GM23338 (cell line): ENCODE measurements around the gene KAZN. TPM values are rescaled to one million over a fixed set of nuclear protein-coding genes. Genes with fewer than 3 reads are reported as not detected.

Source experiments
- ATAC-seq: fragments of 200-7000 bp; cut with Tn5 transposase; 3 replicates; pipeline ENCODE4 v1.9.1; 2020
- DNase-seq: peaks from one replicate; pipeline ENCODE4 v3.0.0-alpha.2; 2015; ENCODE audit warnings: low spot score
- H2AFZ ChIP-seq: fragments of 200-600 bp; sonication (generic); 2 replicates; pipeline ENCODE4 v1.8.0; 2016; ENCODE audit warnings: antibody characterized with exemption, mild to moderate bottlenecking, moderate library complexity
- H3F3A ChIP-seq: fragments of 200-600 bp; sonication (generic); replicated peaks from 2 replicates; pipeline ENCODE4 v1.8.0; 2017; ENCODE audit warnings: antibody characterized with exemption, mixed run types, low read depth
- H3K27ac ChIP-seq: fragments of 200-600 bp; sonication (generic); 2 replicates; pipeline ENCODE4 v1.6.1; 2016; ENCODE audit warnings: low read depth
- H3K27me3 ChIP-seq: fragments of 200-600 bp; sonication (generic); 2 replicates; pipeline ENCODE4 v1.8.0; 2016; ENCODE audit warnings: mild to moderate bottlenecking, mixed run types, moderate library complexity; ENCODE audit not compliant: insufficient read depth
- H3K36me3 ChIP-seq: fragments of 200-600 bp; sonication (generic); 2 replicates; pipeline ENCODE4 v1.8.0; 2016; ENCODE audit warnings: mild to moderate bottlenecking; ENCODE audit not compliant: insufficient read depth
- H3K4me1 ChIP-seq: fragments of 200-600 bp; sonication (generic); 2 replicates; pipeline ENCODE4 v1.8.0; 2016; ENCODE audit warnings: mild to moderate bottlenecking, moderate library complexity; ENCODE audit not compliant: insufficient read depth
- H3K4me2 ChIP-seq: fragments of 200-600 bp; sonication (generic); 2 replicates; pipeline ENCODE4 v1.7.1; 2017; ENCODE audit warnings: mixed run types
- H3K4me3 ChIP-seq: fragments of 200-600 bp; sonication (generic); 2 replicates; pipeline ENCODE4 v1.6.1; 2016; ENCODE audit warnings: mixed run types
- H3K79me2 ChIP-seq: fragments of 200-600 bp; sonication (generic); replicated peaks from 2 replicates; pipeline ENCODE4 v1.8.0; 2017; ENCODE audit warnings: mild to moderate bottlenecking; ENCODE audit not compliant: insufficient read depth
- H3K9me2 ChIP-seq: fragments of 200-600 bp; sonication (generic); 2 replicates; pipeline ENCODE4 v1.8.0; 2017; ENCODE audit not compliant: insufficient read depth
- H4K20me1 ChIP-seq: fragments of 200-600 bp; sonication (generic); replicated peaks from 2 replicates; pipeline ENCODE4 v1.8.0; 2017; ENCODE audit warnings: mild to moderate bottlenecking; ENCODE audit not compliant: insufficient read depth
- H3K27ac Mint-ChIP-seq: 2 replicates; pipeline ENCODE4 v1.8.0; 2020; ENCODE audit warnings: inconsistent platforms, mild to moderate bottlenecking, moderate library complexity, mixed read lengths
- H3K27me3 Mint-ChIP-seq: 3 replicates; pipeline ENCODE4 v1.8.0; 2022; ENCODE audit warnings: low read depth, mild to moderate bottlenecking, moderate library complexity, mixed read lengths, inconsistent platforms; ENCODE audit not compliant: insufficient read depth, poor library complexity
- H3K36me3 Mint-ChIP-seq: 3 replicates; pipeline ENCODE4 v1.8.0; 2021; ENCODE audit warnings: low read depth, mild to moderate bottlenecking, inconsistent platforms, moderate library complexity, mixed read lengths
- H3K4me1 Mint-ChIP-seq: 3 replicates; pipeline ENCODE4 v1.8.0; 2020; ENCODE audit warnings: mild to moderate bottlenecking, inconsistent platforms, mixed read lengths
- H3K4me3 Mint-ChIP-seq: 3 replicates; pipeline ENCODE4 v1.8.0; 2021; ENCODE audit warnings: moderate library complexity, mild to moderate bottlenecking, inconsistent platforms, mixed read lengths
- H3K9me3 Mint-ChIP-seq: 3 replicates; pipeline ENCODE4 v1.8.0; 2020; ENCODE audit warnings: moderate library complexity, mild to moderate bottlenecking, inconsistent platforms, mixed read lengths
- CREB1 ChIP-seq: fragments of 250-450 bp; sonication (Bioruptor Pico); IDR thresholded peaks from 2 replicates; pipeline ENCODE4 v1.5.0; 2020; ENCODE audit warnings: low read depth, mild to moderate bottlenecking, moderate library complexity
- CTCF ChIP-seq, 2 experiments: fragments of 200-600 bp in 1 of 2; sonication (generic) in 1 of 2; conservative IDR thresholded peaks; 2 replicates each; pipeline versions ENCODE4 v1.5.1 to v1.6.1; 2016 to 2017; ENCODE audit warnings: antibody characterized with exemption in 2 of 2, low read depth in 2 of 2, mild to moderate bottlenecking in 2 of 2, moderate library complexity in 1 of 2
- ETS1 ChIP-seq: IDR thresholded peaks from 2 replicates; pipeline ENCODE4 v1.6.1; 2016; ENCODE audit warnings: antibody characterized with exemption
- EZH2 ChIP-seq: fragments of 200-600 bp; sonication (generic); IDR thresholded peaks from one replicate; pipeline ENCODE4 v1.8.0; 2017; ENCODE audit warnings: antibody characterized with exemption, mild to moderate bottlenecking, low read depth; ENCODE audit not compliant: unreplicated experiment
- EZH2phosphoT487 ChIP-seq: fragments of 200-600 bp; sonication (generic); IDR thresholded peaks from one replicate; pipeline ENCODE4 v1.8.1; 2018; ENCODE audit warnings: antibody characterized with exemption; ENCODE audit not compliant: unreplicated experiment
- NANOG ChIP-seq: IDR thresholded peaks from 2 replicates; pipeline ENCODE4 v1.6.1; 2016; ENCODE audit warnings: antibody characterized with exemption, borderline replicate concordance
- POLR2AphosphoS5 ChIP-seq: IDR thresholded peaks from 2 replicates; pipeline ENCODE4 v1.6.1; 2016; ENCODE audit warnings: antibody characterized with exemption, low read depth
- STAT1 ChIP-seq: IDR thresholded peaks from one replicate; pipeline ENCODE4 v1.6.1; 2016; ENCODE audit warnings: antibody characterized with exemption; ENCODE audit not compliant: unreplicated experiment
- ZNF114 ChIP-seq: fragments of 250-450 bp; sonication (Bioruptor Pico); IDR thresholded peaks from 2 replicates; pipeline ENCODE4 v1.5.0; 2020; ENCODE audit warnings: mild to moderate bottlenecking, moderate library complexity
- ZNF331 ChIP-seq: fragments of 250-450 bp; sonication (Bioruptor Pico); IDR thresholded peaks from 2 replicates; pipeline ENCODE4 v1.5.0; 2020; ENCODE audit warnings: low read depth, mild to moderate bottlenecking, moderate library complexity
- polyA plus RNA-seq: library from polyadenylated mRNA; unstranded; fragments of >200 nt; fragmentation: Nextera tagmentation; extraction: Ambion mirVana; gene quantifications from 2 replicates; pipeline ENCODE4 v1.2.1, GENCODE V29; 2016
- total RNA-seq: library from RNA; depleted of rRNA; stranded (reverse); fragments of >200 nt; shearing (Covaris generic); gene quantifications from 2 replicates; pipeline ENCODE4 v1.2.3, GENCODE V29; 2014
- TF ChIP-seq, protein P1 (sequence below): fragments of 250-450 bp; sonication (Bioruptor Pico); IDR thresholded peaks from 2 replicates; pipeline ENCODE4 v1.5.0; 2020; ENCODE audit warnings: mild to moderate bottlenecking, moderate library complexity

Gene KAZN
- total and polyA plus RNA-seq, 2 experiments from 2014 or later, result 9.9 to 15.0 TPM

GRCh38 chr1:15064217-15064929 is 465.9 kb downstream of the KAZN start:
- TF ChIP-seq CTCF (conservative IDR thresholded peaks at IDR 0.05; ENCODE audit: low read depth in 2 of 2) (no peak; a peak in 1 of 4 replicates), POLR2AphosphoS5 (no peak), EZH2 (no peak), NANOG (no peak), ZNF331 (CRISPR knock-in tag) (no peak), EZH2phosphoT487 (no peak), CREB1 (no peak), STAT1 (no peak)
- H3K4me1 Mint-ChIP-seq, result no peaks in the 10 kb centered on the region; the same call in 2 of the 3 replicates
- peaks cover 8% of the 10 kb centered on the region for H3K36me3 Mint-ChIP-seq
- H3K4me3 ChIP-seq, result no peak overlapping the region
- H4K20me1 ChIP-seq, result no peaks in the 10 kb centered on the region
- no peak overlapping the region for H3K4me3 Mint-ChIP-seq
- no peaks in the 10 kb centered on the region for H3K36me3 ChIP-seq
- no peak overlapping the region for H3K4me2 ChIP-seq
- H3K9me2 ChIP-seq, result no peaks in the 10 kb centered on the region
- peaks cover 5% of the 10 kb centered on the region; the same call in 2 of the 3 replicates for H3K9me3 Mint-ChIP-seq
- no peak for DNase-seq
- H3K27me3 ChIP-seq, result no peaks in the 10 kb centered on the region
- no peak for ATAC-seq
- H3F3A ChIP-seq, result no peaks in the 10 kb centered on the region
- no peak overlapping the region for H3K27ac Mint-ChIP-seq
- no peak overlapping the region for H3K27ac ChIP-seq
- no peaks in the 10 kb centered on the region for H3K79me2 ChIP-seq
- no peak overlapping the region for H2AFZ ChIP-seq
- no peaks in the 10 kb centered on the region for H3K4me1 ChIP-seq
- peaks cover 4% of the 10 kb centered on the region for H3K27me3 Mint-ChIP-seq

GRCh38 chr1:15065291-15065690 is 466.8 kb downstream of the KAZN start:
- no peaks in the 10 kb centered on the region for H3K79me2 ChIP-seq
- H3K4me1 Mint-ChIP-seq, result no peaks in the 10 kb centered on the region; the same call in 2 of the 3 replicates
- peaks cover 8% of the 10 kb centered on the region for H3K36me3 Mint-ChIP-seq
- H3K27me3 Mint-ChIP-seq, result peaks cover 4% of the 10 kb centered on the region
- ATAC-seq, result no peak
- no peaks in the 10 kb centered on the region for H4K20me1 ChIP-seq
- no peak overlapping the region for H2AFZ ChIP-seq
- H3K27ac ChIP-seq, result no peak overlapping the region
- H3K4me2 ChIP-seq, result no peak overlapping the region
- H3K9me3 Mint-ChIP-seq, result peaks cover 5% of the 10 kb centered on the region; the same call in 2 of the 3 replicates
- DNase-seq, result no peak
- no peaks in the 10 kb centered on the region for H3K4me1 ChIP-seq
- H3K9me2 ChIP-seq, result no peaks in the 10 kb centered on the region
- no peak overlapping the region for H3K4me3 ChIP-seq
- no peak overlapping the region for H3K4me3 Mint-ChIP-seq
- no peaks in the 10 kb centered on the region for H3K27me3 ChIP-seq
- no peak overlapping the region for H3K27ac Mint-ChIP-seq
- no peaks in the 10 kb centered on the region for H3K36me3 ChIP-seq
- H3F3A ChIP-seq, result no peaks in the 10 kb centered on the region
- no peak for TF ChIP-seq EZH2phosphoT487
- no peak for TF ChIP-seq CREB1
- TF ChIP-seq ZNF114 (CRISPR knock-in tag), result no peak
- no peak for TF ChIP-seq POLR2AphosphoS5
- TF ChIP-seq NANOG, result no peak
- no peak for TF ChIP-seq ETS1
- TF ChIP-seq, protein P1, sequence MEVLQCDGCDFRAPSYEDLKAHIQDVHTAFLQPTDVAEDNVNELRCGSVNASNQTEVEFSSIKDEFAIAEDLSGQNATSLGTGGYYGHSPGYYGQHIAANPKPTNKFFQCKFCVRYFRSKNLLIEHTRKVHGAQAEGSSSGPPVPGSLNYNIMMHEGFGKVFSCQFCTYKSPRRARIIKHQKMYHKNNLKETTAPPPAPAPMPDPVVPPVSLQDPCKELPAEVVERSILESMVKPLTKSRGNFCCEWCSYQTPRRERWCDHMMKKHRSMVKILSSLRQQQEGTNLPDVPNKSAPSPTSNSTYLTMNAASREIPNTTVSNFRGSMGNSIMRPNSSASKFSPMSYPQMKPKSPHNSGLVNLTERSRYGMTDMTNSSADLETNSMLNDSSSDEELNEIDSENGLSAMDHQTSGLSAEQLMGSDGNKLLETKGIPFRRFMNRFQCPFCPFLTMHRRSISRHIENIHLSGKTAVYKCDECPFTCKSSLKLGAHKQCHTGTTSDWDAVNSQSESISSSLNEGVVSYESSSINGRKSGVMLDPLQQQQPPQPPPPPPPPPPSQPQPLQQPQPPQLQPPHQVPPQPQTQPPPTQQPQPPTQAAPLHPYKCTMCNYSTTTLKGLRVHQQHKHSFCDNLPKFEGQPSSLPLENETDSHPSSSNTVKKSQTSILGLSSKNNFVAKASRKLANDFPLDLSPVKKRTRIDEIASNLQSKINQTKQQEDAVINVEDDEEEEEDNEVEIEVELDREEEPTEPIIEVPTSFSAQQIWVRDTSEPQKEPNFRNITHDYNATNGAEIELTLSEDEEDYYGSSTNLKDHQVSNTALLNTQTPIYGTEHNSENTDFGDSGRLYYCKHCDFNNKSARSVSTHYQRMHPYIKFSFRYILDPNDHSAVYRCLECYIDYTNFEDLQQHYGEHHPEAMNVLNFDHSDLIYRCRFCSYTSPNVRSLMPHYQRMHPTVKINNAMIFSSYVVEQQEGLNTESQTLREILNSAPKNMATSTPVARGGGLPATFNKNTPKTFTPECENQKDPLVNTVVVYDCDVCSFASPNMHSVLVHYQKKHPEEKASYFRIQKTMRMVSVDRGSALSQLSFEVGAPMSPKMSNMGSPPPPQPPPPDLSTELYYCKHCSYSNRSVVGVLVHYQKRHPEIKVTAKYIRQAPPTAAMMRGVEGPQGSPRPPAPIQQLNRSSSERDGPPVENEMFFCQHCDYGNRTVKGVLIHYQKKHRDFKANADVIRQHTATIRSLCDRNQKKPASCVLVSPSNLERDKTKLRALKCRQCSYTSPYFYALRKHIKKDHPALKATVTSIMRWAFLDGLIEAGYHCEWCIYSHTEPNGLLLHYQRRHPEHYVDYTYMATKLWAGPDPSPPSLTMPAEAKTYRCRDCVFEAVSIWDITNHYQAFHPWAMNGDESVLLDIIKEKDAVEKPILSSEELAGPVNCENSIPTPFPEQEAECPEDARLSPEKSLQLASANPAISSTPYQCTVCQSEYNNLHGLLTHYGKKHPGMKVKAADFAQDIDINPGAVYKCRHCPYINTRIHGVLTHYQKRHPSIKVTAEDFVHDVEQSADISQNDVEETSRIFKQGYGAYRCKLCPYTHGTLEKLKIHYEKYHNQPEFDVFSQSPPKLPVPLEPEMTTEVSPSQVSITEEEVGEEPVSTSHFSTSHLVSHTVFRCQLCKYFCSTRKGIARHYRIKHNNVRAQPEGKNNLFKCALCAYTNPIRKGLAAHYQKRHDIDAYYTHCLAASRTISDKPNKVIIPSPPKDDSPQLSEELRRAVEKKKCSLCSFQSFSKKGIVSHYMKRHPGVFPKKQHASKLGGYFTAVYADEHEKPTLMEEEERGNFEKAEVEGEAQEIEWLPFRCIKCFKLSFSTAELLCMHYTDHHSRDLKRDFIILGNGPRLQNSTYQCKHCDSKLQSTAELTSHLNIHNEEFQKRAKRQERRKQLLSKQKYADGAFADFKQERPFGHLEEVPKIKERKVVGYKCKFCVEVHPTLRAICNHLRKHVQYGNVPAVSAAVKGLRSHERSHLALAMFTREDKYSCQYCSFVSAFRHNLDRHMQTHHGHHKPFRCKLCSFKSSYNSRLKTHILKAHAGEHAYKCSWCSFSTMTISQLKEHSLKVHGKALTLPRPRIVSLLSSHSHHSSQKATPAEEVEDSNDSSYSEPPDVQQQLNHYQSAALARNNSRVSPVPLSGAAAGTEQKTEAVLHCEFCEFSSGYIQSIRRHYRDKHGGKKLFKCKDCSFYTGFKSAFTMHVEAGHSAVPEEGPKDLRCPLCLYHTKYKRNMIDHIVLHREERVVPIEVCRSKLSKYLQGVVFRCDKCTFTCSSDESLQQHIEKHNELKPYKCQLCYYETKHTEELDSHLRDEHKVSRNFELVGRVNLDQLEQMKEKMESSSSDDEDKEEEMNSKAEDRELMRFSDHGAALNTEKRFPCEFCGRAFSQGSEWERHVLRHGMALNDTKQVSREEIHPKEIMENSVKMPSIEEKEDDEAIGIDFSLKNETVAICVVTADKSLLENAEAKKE (CRISPR knock-in tag), result no peak
- no peak for TF ChIP-seq STAT1
